Liver (tissue), 9 donors: ENCODE measurements around the gene RRAGC. TPM values are rescaled to one million over a fixed set of nuclear protein-coding genes. Genes with fewer than 3 reads are reported as not detected.

Experiments
- DNase-seq: peaks from one replicate; pipeline ENCODE4 v3.0.0-alpha.2; 2017; ENCODE audit warnings: low spot score
- H3K27ac ChIP-seq, 2 donors: one replicate each; pipeline ENCODE4 v1.7.0; 2013; ENCODE audit warnings: inconsistent platforms in 2 of 2, low read length in 2 of 2, control low read depth in 1 of 2, low read depth in 1 of 2, mild to moderate bottlenecking in 1 of 2
- H3K27me3 ChIP-seq, 4 donors: one replicate each; pipeline versions ENCODE4 v1.6.1 to v1.7.0; 2013; ENCODE audit warnings: low read length in 3 of 4, inconsistent platforms in 1 of 4, mild to moderate bottlenecking in 1 of 4, moderate library complexity in 1 of 4; ENCODE audit not compliant: control insufficient read depth in 4 of 4, insufficient read depth in 4 of 4
- H3K36me3 ChIP-seq, 4 donors: one replicate each; pipeline versions ENCODE4 v1.6.1 to v1.7.0; 2013; ENCODE audit warnings: low read length in 3 of 4, mild to moderate bottlenecking in 3 of 4, low read depth in 1 of 4, moderate library complexity in 1 of 4; ENCODE audit not compliant: control insufficient read depth in 4 of 4, insufficient read depth in 3 of 4
- H3K4me1 ChIP-seq, 4 donors: one replicate each; pipeline versions ENCODE4 v1.6.1 to v1.7.0; 2013; ENCODE audit warnings: low read length in 3 of 4, mild to moderate bottlenecking in 3 of 4, moderate library complexity in 1 of 4; ENCODE audit not compliant: control insufficient read depth in 4 of 4, insufficient read depth in 4 of 4
- H3K4me3 ChIP-seq, 3 donors: one replicate each; pipeline versions ENCODE4 v1.6.1 to v1.7.0; 2013; ENCODE audit warnings: low read length in 3 of 3, control low read depth in 1 of 3, low read depth in 1 of 3, mild to moderate bottlenecking in 1 of 3
- H3K9ac ChIP-seq, 2 donors: one replicate each; pipeline ENCODE4 v1.7.0; 2013; ENCODE audit warnings: low read length in 2 of 2, mild to moderate bottlenecking in 2 of 2, moderate library complexity in 2 of 2, control low read depth in 1 of 2, low read depth in 1 of 2
- H3K9me3 ChIP-seq, 4 donors: one replicate each; pipeline versions ENCODE4 v1.6.1 to v1.7.0; 2013; ENCODE audit warnings: low read length in 3 of 4; ENCODE audit not compliant: control insufficient read depth in 4 of 4
- EGR1 ChIP-seq, 2 donors: IDR thresholded peaks; 2 replicates each; pipeline ENCODE4 v1.6.1; 2016 to 2018; ENCODE audit warnings: antibody characterized with exemption in 2 of 2, low read depth in 2 of 2
- FOXA1 ChIP-seq: IDR thresholded peaks from 2 replicates; pipeline ENCODE4 v1.6.1; 2016; ENCODE audit warnings: antibody characterized with exemption
- FOXA2 ChIP-seq: IDR thresholded peaks from 2 replicates; pipeline ENCODE4 v1.6.1; 2016; ENCODE audit warnings: antibody characterized with exemption
- GABPA ChIP-seq, 2 donors: IDR thresholded peaks in 1 of 2; conservative IDR thresholded peaks in 1 of 2; 2 replicates each; pipeline ENCODE4 v1.6.1; 2016; ENCODE audit warnings: antibody characterized with exemption in 2 of 2, mild to moderate bottlenecking in 1 of 2, moderate library complexity in 1 of 2
- HNF4A ChIP-seq, 2 donors: conservative IDR thresholded peaks; 2 replicates each; pipeline ENCODE4 v1.6.1; 2016; ENCODE audit warnings: antibody characterized with exemption in 2 of 2, mild to moderate bottlenecking in 2 of 2
- HNF4G ChIP-seq: IDR thresholded peaks from 2 replicates; pipeline ENCODE4 v1.6.1; 2016; ENCODE audit warnings: antibody characterized with exemption
- JUND ChIP-seq, 2 donors: IDR thresholded peaks; 2 replicates each; pipeline ENCODE4 v1.6.1; 2016; ENCODE audit warnings: antibody characterized with exemption in 2 of 2
- MAX ChIP-seq: IDR thresholded peaks from 2 replicates; pipeline ENCODE4 v1.6.1; 2016; ENCODE audit warnings: antibody characterized with exemption
- NR2F2 ChIP-seq: IDR thresholded peaks from 2 replicates; pipeline ENCODE4 v1.6.1; 2016; ENCODE audit warnings: antibody characterized with exemption
- RAD21 ChIP-seq, 2 donors: IDR thresholded peaks; 2 replicates each; pipeline ENCODE4 v1.6.1; 2016; ENCODE audit warnings: antibody characterized with exemption in 2 of 2, mild to moderate bottlenecking in 2 of 2
- RXRA ChIP-seq, 2 donors: IDR thresholded peaks; 2 replicates each; pipeline ENCODE4 v1.6.1; 2017 to 2018; ENCODE audit warnings: antibody characterized with exemption in 2 of 2, mild to moderate bottlenecking in 1 of 2
- SP1 ChIP-seq: IDR thresholded peaks from 2 replicates; pipeline ENCODE4 v1.6.1; 2018; ENCODE audit warnings: antibody characterized with exemption, mild to moderate bottlenecking
- TAF1 ChIP-seq: conservative IDR thresholded peaks from 2 replicates; pipeline ENCODE4 v1.6.1; 2016; ENCODE audit warnings: antibody characterized with exemption, mild to moderate bottlenecking
- YY1 ChIP-seq: IDR thresholded peaks from 2 replicates; pipeline ENCODE4 v1.6.1; 2016; ENCODE audit warnings: antibody characterized with exemption, mild to moderate bottlenecking
- ZBTB33 ChIP-seq: IDR thresholded peaks from 2 replicates; pipeline ENCODE4 v1.6.1; 2016; ENCODE audit warnings: antibody characterized with exemption
- WGBS: extraction: QIAGEN DNeasy Blood & Tissue Kit; methylation state at CpG from one replicate; pipeline ENCODE4 v1.1.7; 2013; 5-methylcytosine and 5-hydroxymethylcytosine counted together
- polyA plus RNA-seq, 2 donors: library from polyadenylated mRNA; stranded (reverse) in 1 of 2; unstranded in 1 of 2; fragments of 200-250 nt in 1 of 2; fragments of >200 nt in 1 of 2; fragmentation: Nextera tagmentation in 1 of 2; extraction: Ambion mirVana in 1 of 2; gene quantifications; one replicate each; pipeline versions ENCODE4 v1.2.1 to v1.2.3, GENCODE V29; 2013 to 2015
- total RNA-seq, 2 donors: library from RNA; depleted of rRNA; stranded (reverse); fragments of >200 nt; gene quantifications; one replicate each; pipeline ENCODE4 v1.2.3, GENCODE V29; 2014
- TF ChIP-seq, protein P1 (sequence below): fragments of 150-350 bp; IDR thresholded peaks from 2 replicates; pipeline ENCODE4 v1.5.1; 2017; ENCODE audit warnings: improper control_type of control experiment, low read depth, low read length; ENCODE audit not compliant: missing input control
- TF ChIP-seq, protein P2 (sequence below): IDR thresholded peaks from 2 replicates; pipeline ENCODE4 v1.6.1; 2016; ENCODE audit warnings: antibody characterized with exemption, mild to moderate bottlenecking
- TF ChIP-seq, protein P3 (sequence below): IDR thresholded peaks from 2 replicates; pipeline ENCODE4 v1.6.1; 2016; ENCODE audit warnings: antibody characterized with exemption
- donor health status: healthy.
- donor health status: healthy.
- donor health status: healthy.
- donor health status: healthy.
- donor health status: healthy.

The RRAGC gene
- total and polyA plus RNA-seq, 4 donors: 6.6 to 10.1 (median 7.2) TPM

GRCh38 chr1:38896169-38896568 lies 36.6 kb upstream of the RRAGC start:
- Histone ChIP-seq H3K4me3 (no peak overlapping the region), H3K36me3 (no peaks in the 10 kb centered on the region), H3K9me3 (no peaks in the 10 kb centered on the region), H3K27ac (no peak overlapping the region), H3K4me1 (no peaks in the 10 kb centered on the region), H3K9ac (no peak overlapping the region), H3K27me3 (no peaks in the 10 kb centered on the region)
- WGBS: 95% methylated on average over 2 of the region's 2 CpGs
- DNase-seq: no peak
- TF ChIP-seq ZBTB33 (no peak), RXRA (IDR thresholded peaks at IDR 0.05) (no peak), FOXA1 (no peak), NR2F2 (no peak), GABPA (IDR thresholded peaks at IDR 0.05 in 1 of 2, conservative IDR thresholded peaks at IDR 0.05 in 1 of 2) (no peak), EGR1 (IDR thresholded peaks at IDR 0.05; ENCODE audit: low read depth in 2 of 2) (no peak), TAF1 (no peak), FOXA2 (no peak), YY1 (no peak), MAX (no peak), JUND (IDR thresholded peaks at IDR 0.05) (no peak), HNF4A (conservative IDR thresholded peaks at IDR 0.05) (no peak), HNF4G (no peak)
- TF ChIP-seq, protein P1, sequence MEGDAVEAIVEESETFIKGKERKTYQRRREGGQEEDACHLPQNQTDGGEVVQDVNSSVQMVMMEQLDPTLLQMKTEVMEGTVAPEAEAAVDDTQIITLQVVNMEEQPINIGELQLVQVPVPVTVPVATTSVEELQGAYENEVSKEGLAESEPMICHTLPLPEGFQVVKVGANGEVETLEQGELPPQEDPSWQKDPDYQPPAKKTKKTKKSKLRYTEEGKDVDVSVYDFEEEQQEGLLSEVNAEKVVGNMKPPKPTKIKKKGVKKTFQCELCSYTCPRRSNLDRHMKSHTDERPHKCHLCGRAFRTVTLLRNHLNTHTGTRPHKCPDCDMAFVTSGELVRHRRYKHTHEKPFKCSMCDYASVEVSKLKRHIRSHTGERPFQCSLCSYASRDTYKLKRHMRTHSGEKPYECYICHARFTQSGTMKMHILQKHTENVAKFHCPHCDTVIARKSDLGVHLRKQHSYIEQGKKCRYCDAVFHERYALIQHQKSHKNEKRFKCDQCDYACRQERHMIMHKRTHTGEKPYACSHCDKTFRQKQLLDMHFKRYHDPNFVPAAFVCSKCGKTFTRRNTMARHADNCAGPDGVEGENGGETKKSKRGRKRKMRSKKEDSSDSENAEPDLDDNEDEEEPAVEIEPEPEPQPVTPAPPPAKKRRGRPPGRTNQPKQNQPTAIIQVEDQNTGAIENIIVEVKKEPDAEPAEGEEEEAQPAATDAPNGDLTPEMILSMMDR: no peak
- TF ChIP-seq, protein P2, sequence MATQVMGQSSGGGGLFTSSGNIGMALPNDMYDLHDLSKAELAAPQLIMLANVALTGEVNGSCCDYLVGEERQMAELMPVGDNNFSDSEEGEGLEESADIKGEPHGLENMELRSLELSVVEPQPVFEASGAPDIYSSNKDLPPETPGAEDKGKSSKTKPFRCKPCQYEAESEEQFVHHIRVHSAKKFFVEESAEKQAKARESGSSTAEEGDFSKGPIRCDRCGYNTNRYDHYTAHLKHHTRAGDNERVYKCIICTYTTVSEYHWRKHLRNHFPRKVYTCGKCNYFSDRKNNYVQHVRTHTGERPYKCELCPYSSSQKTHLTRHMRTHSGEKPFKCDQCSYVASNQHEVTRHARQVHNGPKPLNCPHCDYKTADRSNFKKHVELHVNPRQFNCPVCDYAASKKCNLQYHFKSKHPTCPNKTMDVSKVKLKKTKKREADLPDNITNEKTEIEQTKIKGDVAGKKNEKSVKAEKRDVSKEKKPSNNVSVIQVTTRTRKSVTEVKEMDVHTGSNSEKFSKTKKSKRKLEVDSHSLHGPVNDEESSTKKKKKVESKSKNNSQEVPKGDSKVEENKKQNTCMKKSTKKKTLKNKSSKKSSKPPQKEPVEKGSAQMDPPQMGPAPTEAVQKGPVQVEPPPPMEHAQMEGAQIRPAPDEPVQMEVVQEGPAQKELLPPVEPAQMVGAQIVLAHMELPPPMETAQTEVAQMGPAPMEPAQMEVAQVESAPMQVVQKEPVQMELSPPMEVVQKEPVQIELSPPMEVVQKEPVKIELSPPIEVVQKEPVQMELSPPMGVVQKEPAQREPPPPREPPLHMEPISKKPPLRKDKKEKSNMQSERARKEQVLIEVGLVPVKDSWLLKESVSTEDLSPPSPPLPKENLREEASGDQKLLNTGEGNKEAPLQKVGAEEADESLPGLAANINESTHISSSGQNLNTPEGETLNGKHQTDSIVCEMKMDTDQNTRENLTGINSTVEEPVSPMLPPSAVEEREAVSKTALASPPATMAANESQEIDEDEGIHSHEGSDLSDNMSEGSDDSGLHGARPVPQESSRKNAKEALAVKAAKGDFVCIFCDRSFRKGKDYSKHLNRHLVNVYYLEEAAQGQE: no peak
- TF ChIP-seq, protein P3, sequence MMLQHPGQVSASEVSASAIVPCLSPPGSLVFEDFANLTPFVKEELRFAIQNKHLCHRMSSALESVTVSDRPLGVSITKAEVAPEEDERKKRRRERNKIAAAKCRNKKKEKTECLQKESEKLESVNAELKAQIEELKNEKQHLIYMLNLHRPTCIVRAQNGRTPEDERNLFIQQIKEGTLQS: no peak

DNA sequence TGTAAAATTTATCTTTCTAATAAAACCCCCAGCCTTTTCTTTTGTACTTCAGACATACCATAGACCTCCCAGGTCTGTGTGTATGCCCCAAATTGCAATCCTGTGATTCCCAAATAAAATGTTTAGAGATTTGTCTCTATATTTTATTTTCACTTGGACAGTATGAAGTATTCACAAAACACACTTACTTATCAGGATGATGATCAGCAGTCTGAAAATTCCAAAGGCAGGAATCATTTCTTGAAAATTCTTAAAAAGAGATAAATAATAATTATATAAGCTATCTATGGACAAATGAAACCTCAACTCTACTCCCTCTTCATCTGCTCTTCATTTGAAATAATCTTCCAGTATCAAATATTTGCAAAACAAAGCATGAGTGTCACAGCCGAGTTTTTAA lies 33.4 kb upstream of the RRAGC start:
- Histone ChIP-seq H3K4me3 (no peak overlapping the region), H3K4me1 (no peaks in the 10 kb centered on the region), H3K9me3 (no peaks in the 10 kb centered on the region), H3K27me3 (no peaks in the 10 kb centered on the region), H3K9ac (no peak overlapping the region), H3K27ac (no peak overlapping the region), H3K36me3 (no peaks in the 10 kb centered on the region)
- 88% methylated on average over 1 of the region's 1 CpG for WGBS
- no peak for TF ChIP-seq YY1
- TF ChIP-seq JUND (IDR thresholded peaks at IDR 0.05): no peak
- no peak for TF ChIP-seq RAD21 (IDR thresholded peaks at IDR 0.05)
- TF ChIP-seq NR2F2: no peak
- TF ChIP-seq, protein P1: no peak
- no peak for TF ChIP-seq RXRA (IDR thresholded peaks at IDR 0.05)
- TF ChIP-seq ZBTB33: no peak
- no peak for TF ChIP-seq FOXA2
- no peak for TF ChIP-seq SP1
- no peak for TF ChIP-seq EGR1 (IDR thresholded peaks at IDR 0.05; ENCODE audit: low read depth in 2 of 2)
- TF ChIP-seq, protein P3: no peak
- no peak for TF ChIP-seq GABPA (IDR thresholded peaks at IDR 0.05 in 1 of 2, conservative IDR thresholded peaks at IDR 0.05 in 1 of 2)
- no peak for DNase-seq
